GM19025 (cell line): ENCODE measurements around the gene PABPC1L2B.
"Not testable (repeated sequence)": the region's sequence is repeated elsewhere in the genome, so short reads cannot be mapped to it uniquely, and the experiment has no call there.

Experiments used
- ATAC-seq: cut with Tn5 transposase; IDR thresholded peaks from one replicate; pipeline ENCODE4 v1.9.1; 2021; ENCODE audit warnings: mild to moderate bottlenecking, low read depth, moderate library complexity; ENCODE audit not compliant: unreplicated experiment

Gene PABPC1L2B

GRCh38 chrX:73002733-73003132 lies at the start of gene PABPC1L2B:
TSS of gene PABPC1L2B (plus strand) at chrX:73002939. CDS start at chrX:73003643, 704 bp downstream.
- ATAC-seq: not testable (repeated sequence)

- ATAC-seq: not testable (repeated sequence)
Observed at GRCh38 chrX:72959971-72960370, 42.8 kb upstream of the PABPC1L2B start.

GRCh38 chrX:72971859-72972258 lies 30.9 kb upstream of the PABPC1L2B start:
- ATAC-seq: not testable (repeated sequence)

GRCh38 chrX:72974885-72975284 lies 27.9 kb upstream of the PABPC1L2B start:
- not testable (repeated sequence) for ATAC-seq

GRCh38 chrX:72980894-72981469 lies 21.8 kb upstream of the PABPC1L2B start:
- ATAC-seq: not testable (repeated sequence)

GRCh38 chrX:73004032-73004431 lies 1.3 kb downstream of the PABPC1L2B start:
- ATAC-seq: not testable (repeated sequence)

GRCh38 chrX:73021361-73022092 lies 18.8 kb downstream of the PABPC1L2B start:
- ATAC-seq: no peak

- not testable (repeated sequence) for ATAC-seq
Observed at GRCh38 chrX:73022093-73022445, 19.3 kb downstream of the PABPC1L2B start.

GRCh38 chrX:73028876-73029275 lies 26.1 kb downstream of the PABPC1L2B start:
- no peak for ATAC-seq
